ENCODE results near the gene PAH. TPM values are rescaled to one million over a fixed set of nuclear protein-coding genes. Genes with fewer than 3 reads are reported as not detected.

PAH gene
- total and polyA plus RNA-seq, 4 donors, result 0.33 to 1.7 (median 0.79) TPM

- peak in 1 of 6 donors; percentile 52 for DNase-seq (ENCODE audit: low read depth in 4 of 6, low spot score in 6 of 6)
- no peaks in the 10 kb centered on the region for H3K9me3 ChIP-seq (ENCODE audit: control insufficient read depth, insufficient read depth, low read length)
- 45% methylated on average over 4 of the region's 9 CpGs for WGBS (ENCODE audit: insufficient coverage)
- H3K27ac ChIP-seq (ENCODE audit: low read depth, low read length), result no peak overlapping the region
- peaks cover 30% of the 10 kb centered on the region for H3K4me1 ChIP-seq (ENCODE audit: control insufficient read depth, insufficient read depth, low read length)
- H3K4me3 ChIP-seq (ENCODE audit: low read depth, low read length), result no peak overlapping the region
- no peaks in the 10 kb centered on the region for H3K36me3 ChIP-seq (ENCODE audit: control insufficient read depth, insufficient read depth, low read length)
- H3K27me3 ChIP-seq (ENCODE audit: control insufficient read depth, insufficient read depth, low read length), result peaks cover 54% of the 10 kb centered on the region
These were observed 34.8 kb upstream of the PAH start for GRCh38 chr12:102951841-102952240.

GRCh38 chr12:102950950-102951619 is 34.0 kb upstream of the PAH start:
- Histone ChIP-seq H3K36me3 (ENCODE audit: control insufficient read depth, insufficient read depth, low read length) (no peaks in the 10 kb centered on the region), H3K9me3 (ENCODE audit: control insufficient read depth, insufficient read depth, low read length) (no peaks in the 10 kb centered on the region), H3K4me1 (ENCODE audit: control insufficient read depth, insufficient read depth, low read length) (peaks cover 24% of the 10 kb centered on the region), H3K27ac (ENCODE audit: low read depth, low read length) (no peak overlapping the region), H3K27me3 (ENCODE audit: control insufficient read depth, insufficient read depth, low read length) (peaks cover 47% of the 10 kb centered on the region), H3K4me3 (ENCODE audit: low read depth, low read length) (peak overlapping the region; percentile 1)
- no peak for DNase-seq (ENCODE audit: low read depth in 4 of 6, low spot score in 6 of 6)
- WGBS (ENCODE audit: insufficient coverage), result 7% methylated on average over 16 of the region's 21 CpGs

- 7% methylated on average over 37 of the region's 37 CpGs for WGBS (ENCODE audit: insufficient coverage)
- Histone ChIP-seq H3K4me1 (ENCODE audit: control insufficient read depth, insufficient read depth, low read length) (peaks cover 17% of the 10 kb centered on the region), H3K27me3 (ENCODE audit: control insufficient read depth, insufficient read depth, low read length) (peaks cover 39% of the 10 kb centered on the region), H3K9me3 (ENCODE audit: control insufficient read depth, insufficient read depth, low read length) (no peaks in the 10 kb centered on the region), H3K36me3 (ENCODE audit: control insufficient read depth, insufficient read depth, low read length) (no peaks in the 10 kb centered on the region), H3K27ac (ENCODE audit: low read depth, low read length) (no peak overlapping the region), H3K4me3 (ENCODE audit: low read depth, low read length) (peak overlapping the region; percentile 1)
- peak in 2 of 6 donors; percentile 61 to 68 for DNase-seq (ENCODE audit: low read depth in 4 of 6, low spot score in 6 of 6)
These were observed 33.3 kb upstream of the PAH start for GRCh38 chr12:102950107-102950949.

GRCh38 chr12:102948941-102949352 is 31.9 kb upstream of the PAH start:
- no peak overlapping the region for H3K4me3 ChIP-seq (ENCODE audit: low read depth, low read length)
- H3K27ac ChIP-seq (ENCODE audit: low read depth, low read length), result no peak overlapping the region
- H3K9me3 ChIP-seq (ENCODE audit: control insufficient read depth, insufficient read depth, low read length), result no peaks in the 10 kb centered on the region
- H3K36me3 ChIP-seq (ENCODE audit: control insufficient read depth, insufficient read depth, low read length), result no peaks in the 10 kb centered on the region
- WGBS (ENCODE audit: insufficient coverage), result 5% methylated on average over 9 of the region's 11 CpGs
- peaks cover 17% of the 10 kb centered on the region for H3K4me1 ChIP-seq (ENCODE audit: control insufficient read depth, insufficient read depth, low read length)
- DNase-seq (ENCODE audit: low read depth in 4 of 6, low spot score in 6 of 6), result peak in 3 of 6 donors; percentile 67 to 94 (median 88)
- H3K27me3 ChIP-seq (ENCODE audit: control insufficient read depth, insufficient read depth, low read length), result peaks cover 30% of the 10 kb centered on the region

GRCh38 chr12:102946042-102946441 is 29.0 kb upstream of the PAH start:
- no peak for DNase-seq (ENCODE audit: low read depth in 4 of 6, low spot score in 6 of 6)
- no peak overlapping the region for H3K27ac ChIP-seq (ENCODE audit: low read depth, low read length)
- H3K4me3 ChIP-seq (ENCODE audit: low read depth, low read length), result no peak overlapping the region
- no peaks in the 10 kb centered on the region for H3K36me3 ChIP-seq (ENCODE audit: control insufficient read depth, insufficient read depth, low read length)
- 55% methylated on average over 2 of the region's 2 CpGs for WGBS (ENCODE audit: insufficient coverage)
- H3K27me3 ChIP-seq (ENCODE audit: control insufficient read depth, insufficient read depth, low read length), result peaks cover 17% of the 10 kb centered on the region
- peaks cover 6% of the 10 kb centered on the region for H3K9me3 ChIP-seq (ENCODE audit: control insufficient read depth, insufficient read depth, low read length)
- H3K4me1 ChIP-seq (ENCODE audit: control insufficient read depth, insufficient read depth, low read length), result peaks cover 15% of the 10 kb centered on the region

- H3K4me1 ChIP-seq (ENCODE audit: control insufficient read depth, insufficient read depth, low read length), result no peaks in the 10 kb centered on the region
- no peaks in the 10 kb centered on the region for H3K36me3 ChIP-seq (ENCODE audit: control insufficient read depth, insufficient read depth, low read length)
- H3K27me3 ChIP-seq (ENCODE audit: control insufficient read depth, insufficient read depth, low read length), result no peaks in the 10 kb centered on the region
- 92% methylated on average over 2 of the region's 2 CpGs for WGBS (ENCODE audit: insufficient coverage)
- DNase-seq (ENCODE audit: low read depth in 4 of 6, low spot score in 6 of 6), result no peak
- H3K27ac ChIP-seq (ENCODE audit: low read depth, low read length), result no peak overlapping the region
- no peak overlapping the region for H3K4me3 ChIP-seq (ENCODE audit: low read depth, low read length)
- H3K9me3 ChIP-seq (ENCODE audit: control insufficient read depth, insufficient read depth, low read length), result peaks cover 11% of the 10 kb centered on the region
These were observed 22.7 kb upstream of the PAH start for GRCh38 chr12:102939670-102940222.

- Histone ChIP-seq H3K9me3 (ENCODE audit: control insufficient read depth, insufficient read depth, low read length) (peaks cover 11% of the 10 kb centered on the region), H3K36me3 (ENCODE audit: control insufficient read depth, insufficient read depth, low read length) (no peaks in the 10 kb centered on the region), H3K4me1 (ENCODE audit: control insufficient read depth, insufficient read depth, low read length) (no peaks in the 10 kb centered on the region), H3K27me3 (ENCODE audit: control insufficient read depth, insufficient read depth, low read length) (no peaks in the 10 kb centered on the region), H3K27ac (ENCODE audit: low read depth, low read length) (no peak overlapping the region), H3K4me3 (ENCODE audit: low read depth, low read length) (no peak overlapping the region)
- WGBS (ENCODE audit: insufficient coverage), result 90% methylated on average over 2 of the region's 2 CpGs
- no peak for DNase-seq (ENCODE audit: low read depth in 4 of 6, low spot score in 6 of 6)
These were observed 22.0 kb upstream of the PAH start for GRCh38 chr12:102939059-102939458.

- H3K36me3 ChIP-seq (ENCODE audit: control insufficient read depth, insufficient read depth, low read length), result no peaks in the 10 kb centered on the region
- H3K9me3 ChIP-seq (ENCODE audit: control insufficient read depth, insufficient read depth, low read length), result no peaks in the 10 kb centered on the region
- WGBS (ENCODE audit: insufficient coverage), result no CpG with 5 or more reads among the region's 1 CpG
These were observed 16.1 kb upstream of the PAH start for GRCh38 chr12:102933168-102933567.

GRCh38 chr12:102927220-102927619 is 10.2 kb upstream of the PAH start:
- no peak overlapping the region for H3K4me3 ChIP-seq (ENCODE audit: low read depth, low read length)
- no peaks in the 10 kb centered on the region for H3K36me3 ChIP-seq (ENCODE audit: control insufficient read depth, insufficient read depth, low read length)
- no peaks in the 10 kb centered on the region for H3K4me1 ChIP-seq (ENCODE audit: control insufficient read depth, insufficient read depth, low read length)
- no peaks in the 10 kb centered on the region for H3K27me3 ChIP-seq (ENCODE audit: control insufficient read depth, insufficient read depth, low read length)
- H3K9me3 ChIP-seq (ENCODE audit: control insufficient read depth, insufficient read depth, low read length), result no peaks in the 10 kb centered on the region
- no peak for DNase-seq (ENCODE audit: low read depth in 4 of 6, low spot score in 6 of 6)
- no peak overlapping the region for H3K27ac ChIP-seq (ENCODE audit: low read depth, low read length)

More at GRCh38 chr12:102933168-102933567, 16.1 kb upstream of the PAH start:
- no peak for DNase-seq (ENCODE audit: low read depth in 4 of 6, low spot score in 6 of 6)
- Histone ChIP-seq H3K4me3 (ENCODE audit: low read depth, low read length) (no peak overlapping the region), H3K27me3 (ENCODE audit: control insufficient read depth, insufficient read depth, low read length) (no peaks in the 10 kb centered on the region), H3K27ac (ENCODE audit: low read depth, low read length) (no peak overlapping the region), H3K4me1 (ENCODE audit: control insufficient read depth, insufficient read depth, low read length) (no peaks in the 10 kb centered on the region)
